Left lung (tissue), 10 donors: Measurements from ENCODE around the gene ALG14. TPM values are rescaled to one million over a fixed set of nuclear protein-coding genes. Genes with fewer than 3 reads are reported as not detected.

Experiments
- ATAC-seq: fragments of 200-7000 bp; cut with Tn5 transposase; one replicate; pipeline ENCODE4 v1.9.1; 2020; ENCODE audit warnings: moderate library complexity
- DNase-seq, 4 donors: peaks; one replicate each; pipeline ENCODE4 v3.0.0-alpha.2; 2013 to 2020
- H3K27ac ChIP-seq, 2 donors: fragments of 200-600 bp; sonication (generic) in 1 of 2; one replicate each; pipeline versions ENCODE4 v1.5.0 to v1.8.0; 2020 to 2021
- H3K27me3 ChIP-seq, 2 donors: fragments of 200-600 bp; sonication (generic) in 1 of 2; one replicate each; pipeline versions ENCODE4 v1.5.0 to v1.8.0; 2020 to 2021
- H3K36me3 ChIP-seq, 2 donors: fragments of 200-600 bp; sonication (generic) in 1 of 2; one replicate each; pipeline versions ENCODE4 v1.5.0 to v1.8.0; 2020 to 2021
- H3K4me1 ChIP-seq, 2 donors: fragments of 200-600 bp; one replicate each; pipeline ENCODE4 v1.8.0; 2021
- H3K4me3 ChIP-seq, 2 donors: fragments of 200-600 bp; sonication (generic) in 1 of 2; one replicate each; pipeline versions ENCODE4 v1.5.0 to v1.8.0; 2020 to 2021; ENCODE audit warnings: mild to moderate bottlenecking in 1 of 2
- H3K9me3 ChIP-seq, 2 donors: fragments of 200-600 bp; sonication (generic) in 1 of 2; one replicate each; pipeline versions ENCODE4 v1.5.0 to v1.8.0; 2020 to 2021
- intact Hi-C, 2 donors: fragments of 100-400 bp; cut with DNase I; formaldehyde crosslinking; loops; one replicate each; pipeline versions ENCODE4 v1.11.2 to v1.14.2; 2022
- polyA plus RNA-seq, 6 donors: library from polyadenylated mRNA; unstranded; fragments of 120-200 nt; gene quantifications; one replicate each; pipeline ENCODE4 v1.2.1, GENCODE V29; 2013; ENCODE audit not compliant: insufficient read length in 6 of 6
- total RNA-seq, 2 donors: library from RNA; stranded (reverse); fragmentation: NEBNext Ultra II Directional; extraction: Animal tissue kit (Norgen Biotek cat#: 25700); gene quantifications; one replicate each; pipeline ENCODE4 v1.2.1, GENCODE V29; 2021
- TF ChIP-seq, protein P1 (sequence below), 2 donors: fragments of 200-600 bp; sonication (generic) in 1 of 2; IDR thresholded peaks; one replicate each; pipeline versions ENCODE4 v1.5.0 to v1.8.0; 2021; ENCODE audit warnings: antibody characterized with exemption in 2 of 2
- donor health status: DM: no; HTN: yes; CAD: no.
- donor health status: DM: no; HTN: no; CAD: no.

The ALG14 gene
- total and polyA plus RNA-seq, 8 donors = 5.1 to 13.4 (median 10.1) TPM

DNA sequence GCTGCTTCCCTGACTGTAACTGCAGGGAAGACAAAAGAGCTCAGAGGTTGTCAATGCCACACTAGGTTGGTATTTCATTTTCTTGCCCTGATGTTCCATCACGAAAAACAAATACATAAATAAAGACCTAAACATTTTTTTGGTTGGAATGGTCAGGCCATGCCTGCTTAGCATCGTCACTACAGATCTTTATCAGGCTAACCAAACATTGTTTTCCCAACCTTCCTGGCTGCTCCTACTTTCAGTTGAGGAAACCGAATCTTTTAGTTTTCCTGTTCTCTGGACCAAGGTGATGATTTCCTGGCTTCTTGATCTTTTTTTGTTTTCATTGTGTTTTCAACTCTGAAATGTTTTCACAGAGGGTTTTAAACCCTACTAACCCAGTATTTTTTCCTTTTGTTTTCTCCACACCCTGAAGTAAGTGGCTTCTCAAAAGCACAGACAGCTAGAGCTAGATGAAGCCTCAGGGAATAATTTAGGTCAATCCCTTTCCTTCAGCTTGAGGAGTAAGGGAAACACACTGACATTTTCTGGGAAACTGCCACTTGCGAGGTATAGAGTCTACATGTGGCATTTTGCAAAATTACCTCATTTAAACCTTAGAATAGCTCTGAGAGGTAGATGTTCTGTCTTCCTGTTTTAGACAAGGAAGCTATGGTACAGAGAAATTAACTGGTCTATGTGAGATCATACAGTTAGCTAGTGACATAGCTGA is 78.7 kb downstream of the ALG14 start:
- intact Hi-C loops = no loop called here
- H3K4me1 ChIP-seq = peaks cover 0 to 6% of the 10 kb centered on the region in 2 donors
- ATAC-seq (peak; percentile 22), DNase-seq (no peak)
- no peaks in the 10 kb centered on the region for H3K27me3 ChIP-seq
- no peaks in the 10 kb centered on the region for H3K9me3 ChIP-seq
- no peak overlapping the region for H3K4me3 ChIP-seq
- H3K27ac ChIP-seq = peak overlapping the region in 1 of 2 donors; percentile 38
- TF ChIP-seq, protein P1, sequence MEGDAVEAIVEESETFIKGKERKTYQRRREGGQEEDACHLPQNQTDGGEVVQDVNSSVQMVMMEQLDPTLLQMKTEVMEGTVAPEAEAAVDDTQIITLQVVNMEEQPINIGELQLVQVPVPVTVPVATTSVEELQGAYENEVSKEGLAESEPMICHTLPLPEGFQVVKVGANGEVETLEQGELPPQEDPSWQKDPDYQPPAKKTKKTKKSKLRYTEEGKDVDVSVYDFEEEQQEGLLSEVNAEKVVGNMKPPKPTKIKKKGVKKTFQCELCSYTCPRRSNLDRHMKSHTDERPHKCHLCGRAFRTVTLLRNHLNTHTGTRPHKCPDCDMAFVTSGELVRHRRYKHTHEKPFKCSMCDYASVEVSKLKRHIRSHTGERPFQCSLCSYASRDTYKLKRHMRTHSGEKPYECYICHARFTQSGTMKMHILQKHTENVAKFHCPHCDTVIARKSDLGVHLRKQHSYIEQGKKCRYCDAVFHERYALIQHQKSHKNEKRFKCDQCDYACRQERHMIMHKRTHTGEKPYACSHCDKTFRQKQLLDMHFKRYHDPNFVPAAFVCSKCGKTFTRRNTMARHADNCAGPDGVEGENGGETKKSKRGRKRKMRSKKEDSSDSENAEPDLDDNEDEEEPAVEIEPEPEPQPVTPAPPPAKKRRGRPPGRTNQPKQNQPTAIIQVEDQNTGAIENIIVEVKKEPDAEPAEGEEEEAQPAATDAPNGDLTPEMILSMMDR (IDR thresholded peaks at IDR 0.05) = no peak
- H3K36me3 ChIP-seq = no peaks in the 10 kb centered on the region

DNA sequence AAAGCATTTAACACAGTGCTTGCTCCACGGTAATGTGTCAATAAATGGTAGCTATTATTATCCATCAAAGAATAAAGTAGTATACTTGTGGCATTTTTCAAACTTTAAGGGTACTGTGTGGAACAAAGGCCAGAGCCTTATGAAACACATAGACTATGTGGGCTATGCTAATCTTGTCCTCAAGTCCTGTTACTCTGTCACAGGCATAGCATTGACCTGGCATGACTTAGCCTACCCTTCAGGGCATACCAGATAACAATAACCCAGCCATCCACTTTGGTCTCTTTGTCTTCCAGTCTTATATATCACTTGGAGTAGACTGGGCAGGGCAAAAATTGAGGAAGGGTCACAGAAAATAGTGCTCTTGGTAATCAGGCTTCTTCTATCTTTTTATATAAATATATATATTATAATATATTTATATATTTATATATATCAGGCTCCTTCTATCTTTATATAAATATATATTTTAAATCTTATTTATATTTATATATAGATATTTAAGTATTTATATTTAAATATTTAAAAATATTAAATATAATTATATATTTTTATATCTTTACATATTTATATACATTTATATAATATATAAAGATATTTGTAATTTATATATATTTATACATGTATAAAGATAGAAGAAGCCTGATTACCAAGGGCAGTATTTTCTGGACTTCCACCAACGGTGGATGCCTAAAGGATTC is 79.7 kb downstream of the ALG14 start:
- H3K4me1 ChIP-seq = peaks cover 0 to 6% of the 10 kb centered on the region in 2 donors
- H3K27ac ChIP-seq = no peak overlapping the region
- ATAC-seq (no peak), DNase-seq (no peak)
- H3K36me3 ChIP-seq = no peaks in the 10 kb centered on the region
- TF ChIP-seq, protein P1 (IDR thresholded peaks at IDR 0.05) = no peak
- H3K27me3 ChIP-seq = no peaks in the 10 kb centered on the region
- intact Hi-C loops = no loop called here
- no peaks in the 10 kb centered on the region for H3K9me3 ChIP-seq
- H3K4me3 ChIP-seq = no peak overlapping the region

DNA sequence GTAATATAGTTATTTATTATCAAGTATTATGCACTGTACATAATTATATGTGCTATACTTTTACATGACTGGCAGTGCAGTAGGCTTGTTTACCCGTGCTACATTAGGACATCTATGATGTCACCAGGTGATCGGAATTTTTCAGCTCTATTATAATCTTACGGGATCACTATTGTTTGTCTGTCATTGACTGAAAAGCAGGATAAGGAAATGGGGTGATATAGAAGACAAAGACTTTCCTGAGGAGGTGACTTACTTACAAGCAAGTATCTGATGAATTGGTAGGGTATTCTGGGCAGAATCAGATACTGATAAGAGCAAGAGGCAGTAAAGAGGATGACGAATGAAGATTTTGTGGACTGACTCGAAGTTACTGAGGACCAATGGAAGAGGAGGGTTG is 80.6 kb downstream of the ALG14 start:
- Histone ChIP-seq H3K4me1 (peaks cover 0 to 6% of the 10 kb centered on the region in 2 donors), H3K36me3 (no peaks in the 10 kb centered on the region), H3K27ac (no peak overlapping the region), H3K9me3 (no peaks in the 10 kb centered on the region), H3K4me3 (no peak overlapping the region), H3K27me3 (no peaks in the 10 kb centered on the region)
- TF ChIP-seq, protein P1 (IDR thresholded peaks at IDR 0.05) = no peak
- no peak for DNase-seq
- ATAC-seq = no peak
- intact Hi-C loops = no loop called here

DNA sequence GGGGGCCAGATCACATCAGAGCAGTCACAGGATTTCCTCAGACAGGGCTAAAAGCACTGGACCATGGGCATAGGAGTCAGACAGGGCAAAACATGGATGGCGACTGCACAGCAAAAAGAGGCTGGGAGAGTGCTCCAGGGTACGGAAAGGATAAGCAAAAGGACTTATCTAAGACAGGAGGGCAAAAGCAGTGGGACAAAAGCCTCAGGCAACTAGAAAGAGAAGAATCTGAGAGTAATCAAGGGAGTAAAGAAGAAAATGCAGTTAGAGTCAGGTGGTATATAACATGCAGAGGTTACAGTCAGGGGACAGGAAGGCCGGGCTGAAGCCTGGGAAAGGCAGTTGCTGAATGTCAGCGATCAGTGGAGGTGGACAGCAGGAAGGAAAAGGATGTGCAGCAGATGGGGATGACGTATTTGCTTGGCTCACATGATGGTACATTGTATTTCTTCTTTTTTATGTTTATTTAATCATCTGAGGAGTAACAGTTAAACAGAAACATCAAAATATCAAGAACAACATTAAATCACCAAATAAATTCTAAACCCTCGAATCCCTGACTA is 82.8 kb downstream of the ALG14 start:
- DNase-seq (no peak), ATAC-seq (no peak)
- TF ChIP-seq, protein P1 (IDR thresholded peaks at IDR 0.05) = no peak
- Histone ChIP-seq H3K9me3 (no peaks in the 10 kb centered on the region), H3K4me3 (no peak overlapping the region), H3K36me3 (no peaks in the 10 kb centered on the region), H3K27ac (peak overlapping the region in 1 of 2 donors; percentile 24), H3K27me3 (no peaks in the 10 kb centered on the region), H3K4me1 (peaks cover 0 to 6% of the 10 kb centered on the region in 2 donors)
- intact Hi-C loops = no loop called here

DNA sequence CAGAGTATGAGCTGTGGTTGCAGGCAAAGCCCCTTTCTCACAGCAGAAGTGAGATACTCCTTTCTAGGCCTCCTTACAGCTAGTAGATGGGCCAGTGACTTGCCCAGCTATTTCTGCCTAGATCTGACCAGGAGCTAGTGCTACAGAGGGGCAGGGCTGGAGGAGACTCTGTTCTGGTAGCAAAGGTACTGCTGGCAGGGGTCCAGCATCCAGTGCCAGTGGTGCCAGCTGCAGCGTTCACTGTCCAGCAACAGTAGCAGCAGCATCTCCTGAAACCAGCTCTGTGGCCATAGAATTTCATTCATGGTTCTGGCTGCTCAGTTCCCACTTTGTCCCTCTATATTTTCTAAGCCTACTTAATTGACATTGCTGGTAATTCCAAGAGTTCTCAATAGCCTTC is 83.4 kb downstream of the ALG14 start:
- H3K27ac ChIP-seq = peak overlapping the region in 1 of 2 donors; percentile 24
- H3K36me3 ChIP-seq = no peaks in the 10 kb centered on the region
- H3K9me3 ChIP-seq = no peaks in the 10 kb centered on the region
- intact Hi-C loops = no loop called here
- no peak for ATAC-seq
- H3K4me1 ChIP-seq = peaks cover 0 to under 1% of the 10 kb centered on the region in 2 donors
- H3K4me3 ChIP-seq = no peak overlapping the region
- no peak for DNase-seq
- TF ChIP-seq, protein P1 (IDR thresholded peaks at IDR 0.05) = no peak
- H3K27me3 ChIP-seq = no peaks in the 10 kb centered on the region
